A549 (cell line): ENCODE data around the gene SYT15.

Experiments used
- CEBPB ChIP-seq, 2 experiments: fragments of >200 bp in 1 of 2; sonication (Bioruptor Twin) in 1 of 2; formaldehyde crosslinking in 1 of 2; IDR thresholded peaks; 2 replicates each; pipeline ENCODE4 v1.6.1; 2012 to 2016
- EP300 ChIP-seq, 2 experiments: fragments of >200 bp; sonication (Bioruptor Twin); formaldehyde crosslinking; IDR thresholded peaks; 2 replicates in 1 of 2; 3 replicates in 1 of 2; pipeline ENCODE4 v1.6.1; 2016 to 2017
- ESRRA ChIP-seq: fragments of 150-350 bp; IDR thresholded peaks from 2 replicates; pipeline ENCODE4 v1.6.1; 2014; ENCODE audit warnings: mild to moderate bottlenecking, low read length, borderline replicate concordance
- JUN ChIP-seq, 2 experiments: fragments of >200 bp; sonication (Bioruptor Twin); formaldehyde crosslinking; IDR thresholded peaks; 2 replicates in 1 of 2; 3 replicates in 1 of 2; pipeline ENCODE4 v1.6.1; 2016 to 2017
- JUNB ChIP-seq: fragments of >200 bp; sonication (Bioruptor Twin); formaldehyde crosslinking; IDR thresholded peaks from 2 replicates; pipeline ENCODE4 v1.6.1; 2016
- PHF8 ChIP-seq: fragments of 200-600 bp; sonication (generic); IDR thresholded peaks from 2 replicates; pipeline ENCODE4 v1.6.1; 2016; ENCODE audit warnings: low read depth, mild to moderate bottlenecking, antibody characterized with exemption, moderate library complexity, borderline replicate concordance
- POLR2A ChIP-seq: IDR thresholded peaks from 2 replicates; pipeline ENCODE4 v1.6.1; 2012; ENCODE audit warnings: mild to moderate bottlenecking, low read length
- RAD21 ChIP-seq, 2 experiments: fragments of >200 bp in 1 of 2; sonication (Bioruptor Twin) in 1 of 2; formaldehyde crosslinking in 1 of 2; IDR thresholded peaks in 1 of 2; conservative IDR thresholded peaks in 1 of 2; 2 replicates in 1 of 2; 3 replicates in 1 of 2; pipeline ENCODE4 v1.6.1; 2012 to 2018; ENCODE audit warnings: inconsistent platforms in 1 of 2
- RNF2 ChIP-seq: fragments of 200-600 bp; sonication (generic); IDR thresholded peaks from 2 replicates; pipeline ENCODE4 v1.6.1; 2016; ENCODE audit warnings: low read depth, mild to moderate bottlenecking, antibody characterized with exemption, moderate library complexity, borderline replicate concordance
- SMC3 ChIP-seq: fragments of >200 bp; sonication (Bioruptor Twin); formaldehyde crosslinking; IDR thresholded peaks from 3 replicates; pipeline ENCODE4 v1.6.1; 2018; ENCODE audit warnings: inconsistent platforms
- SREBF2 ChIP-seq: fragments of 450-650 bp; IDR thresholded peaks from 2 replicates; pipeline ENCODE4 v1.6.1; 2014; ENCODE audit warnings: mild to moderate bottlenecking, moderate library complexity
- TF ChIP-seq, protein P1 (sequence below): fragments of >200 bp; sonication (Bioruptor Twin); formaldehyde crosslinking; IDR thresholded peaks from 3 replicates; pipeline ENCODE4 v1.5.1; 2016
- TF ChIP-seq, protein P2 (sequence below): IDR thresholded peaks from 2 replicates; pipeline ENCODE4 v1.6.1; 2012; ENCODE audit warnings: low read depth, borderline replicate concordance
- TF ChIP-seq, protein P3 (sequence below): IDR thresholded peaks from 2 replicates; pipeline ENCODE4 v1.6.1; 2012

DNA sequence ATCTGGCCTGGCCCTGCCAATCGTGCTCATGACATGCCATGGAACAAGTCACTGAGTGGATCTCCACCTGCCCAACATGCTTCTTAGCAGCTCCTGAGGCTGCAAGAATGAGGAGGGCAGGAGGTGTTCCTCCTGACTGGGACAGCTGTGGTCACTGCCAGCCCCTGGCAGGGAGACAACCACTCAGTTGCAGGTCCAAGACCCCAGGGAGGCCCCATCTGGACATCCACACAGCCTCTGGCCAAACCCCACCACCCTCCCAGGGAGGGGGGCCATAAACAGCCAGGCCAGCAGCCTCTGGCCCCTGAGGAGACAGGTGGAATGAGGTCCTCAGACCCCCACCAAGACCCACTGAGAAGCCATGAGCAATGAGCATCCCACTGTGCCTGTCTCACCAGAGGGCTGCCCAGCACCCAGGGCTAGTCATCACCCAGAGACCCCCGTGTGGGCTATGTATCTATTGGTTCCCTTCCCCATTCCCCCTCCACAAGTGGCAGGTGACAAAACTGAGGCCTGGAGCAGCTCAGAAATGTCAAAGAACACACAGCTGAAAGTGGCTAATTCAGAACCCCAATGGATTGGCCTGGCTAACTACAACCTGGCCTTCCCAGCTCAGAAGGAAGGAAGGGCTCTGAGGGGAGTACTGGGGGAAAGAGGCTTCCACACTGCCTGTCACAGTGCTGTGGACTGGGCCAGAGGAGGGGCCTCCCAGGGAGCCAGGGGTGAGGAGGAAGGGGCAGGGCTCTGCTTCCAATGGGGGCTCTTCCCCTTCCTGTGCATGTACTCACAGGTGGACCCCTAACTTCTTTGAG lies 25.5 kb upstream of the SYT15 start:
- TF ChIP-seq PHF8 (no peak), EP300 (IDR thresholded peaks at IDR 0.05) (no peak), ESRRA (no peak), JUN (IDR thresholded peaks at IDR 0.05) (no peak; a peak in 1 of 5 replicates), POLR2A (no peak), SREBF2 (no peak), SMC3 (no peak), RAD21 (conservative IDR thresholded peaks at IDR 0.05 in 1 of 2, IDR thresholded peaks at IDR 0.05 in 1 of 2) (no peak), JUNB (no peak), RNF2 (no peak), CEBPB (IDR thresholded peaks at IDR 0.05) (no peak)
- TF ChIP-seq, protein P1, sequence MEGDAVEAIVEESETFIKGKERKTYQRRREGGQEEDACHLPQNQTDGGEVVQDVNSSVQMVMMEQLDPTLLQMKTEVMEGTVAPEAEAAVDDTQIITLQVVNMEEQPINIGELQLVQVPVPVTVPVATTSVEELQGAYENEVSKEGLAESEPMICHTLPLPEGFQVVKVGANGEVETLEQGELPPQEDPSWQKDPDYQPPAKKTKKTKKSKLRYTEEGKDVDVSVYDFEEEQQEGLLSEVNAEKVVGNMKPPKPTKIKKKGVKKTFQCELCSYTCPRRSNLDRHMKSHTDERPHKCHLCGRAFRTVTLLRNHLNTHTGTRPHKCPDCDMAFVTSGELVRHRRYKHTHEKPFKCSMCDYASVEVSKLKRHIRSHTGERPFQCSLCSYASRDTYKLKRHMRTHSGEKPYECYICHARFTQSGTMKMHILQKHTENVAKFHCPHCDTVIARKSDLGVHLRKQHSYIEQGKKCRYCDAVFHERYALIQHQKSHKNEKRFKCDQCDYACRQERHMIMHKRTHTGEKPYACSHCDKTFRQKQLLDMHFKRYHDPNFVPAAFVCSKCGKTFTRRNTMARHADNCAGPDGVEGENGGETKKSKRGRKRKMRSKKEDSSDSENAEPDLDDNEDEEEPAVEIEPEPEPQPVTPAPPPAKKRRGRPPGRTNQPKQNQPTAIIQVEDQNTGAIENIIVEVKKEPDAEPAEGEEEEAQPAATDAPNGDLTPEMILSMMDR: no peak
- TF ChIP-seq, protein P2, sequence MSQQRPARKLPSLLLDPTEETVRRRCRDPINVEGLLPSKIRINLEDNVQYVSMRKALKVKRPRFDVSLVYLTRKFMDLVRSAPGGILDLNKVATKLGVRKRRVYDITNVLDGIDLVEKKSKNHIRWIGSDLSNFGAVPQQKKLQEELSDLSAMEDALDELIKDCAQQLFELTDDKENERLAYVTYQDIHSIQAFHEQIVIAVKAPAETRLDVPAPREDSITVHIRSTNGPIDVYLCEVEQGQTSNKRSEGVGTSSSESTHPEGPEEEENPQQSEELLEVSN: no peak
- TF ChIP-seq, protein P3, sequence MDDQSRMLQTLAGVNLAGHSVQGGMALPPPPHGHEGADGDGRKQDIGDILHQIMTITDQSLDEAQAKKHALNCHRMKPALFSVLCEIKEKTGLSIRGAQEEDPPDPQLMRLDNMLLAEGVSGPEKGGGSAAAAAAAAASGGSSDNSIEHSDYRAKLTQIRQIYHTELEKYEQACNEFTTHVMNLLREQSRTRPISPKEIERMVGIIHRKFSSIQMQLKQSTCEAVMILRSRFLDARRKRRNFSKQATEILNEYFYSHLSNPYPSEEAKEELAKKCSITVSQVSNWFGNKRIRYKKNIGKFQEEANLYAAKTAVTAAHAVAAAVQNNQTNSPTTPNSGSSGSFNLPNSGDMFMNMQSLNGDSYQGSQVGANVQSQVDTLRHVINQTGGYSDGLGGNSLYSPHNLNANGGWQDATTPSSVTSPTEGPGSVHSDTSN: no peak
